ENCODE data around the gene TMEM236. TPM values are rescaled to one million over a fixed set of nuclear protein-coding genes. Genes with fewer than 3 reads are reported as not detected.
"Not testable (repeated sequence)": the region's sequence is repeated elsewhere in the genome, so short reads cannot be mapped to it uniquely, and the experiment has no call there.

The TMEM236 gene, protein sequence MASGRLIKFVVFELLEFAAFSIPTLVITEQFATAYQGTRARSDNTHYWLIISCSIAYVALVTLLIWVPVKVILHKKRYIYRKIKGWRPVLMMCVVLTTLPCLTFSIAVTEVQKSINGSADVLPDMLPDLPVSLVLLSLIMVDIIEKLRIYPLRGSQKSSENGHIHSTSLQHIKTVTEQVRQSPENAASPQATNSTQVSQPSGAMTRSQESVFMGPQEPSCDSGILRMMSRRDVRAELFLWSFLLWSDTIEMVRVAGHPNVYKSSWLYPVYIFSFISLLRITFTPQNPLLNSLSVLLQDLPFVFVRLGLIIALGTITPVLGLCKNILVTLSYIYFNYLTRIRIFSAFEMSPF
- under 1 TPM; 0.04 to 0.24 (median 0.09) TPM for total RNA-seq

DNA sequence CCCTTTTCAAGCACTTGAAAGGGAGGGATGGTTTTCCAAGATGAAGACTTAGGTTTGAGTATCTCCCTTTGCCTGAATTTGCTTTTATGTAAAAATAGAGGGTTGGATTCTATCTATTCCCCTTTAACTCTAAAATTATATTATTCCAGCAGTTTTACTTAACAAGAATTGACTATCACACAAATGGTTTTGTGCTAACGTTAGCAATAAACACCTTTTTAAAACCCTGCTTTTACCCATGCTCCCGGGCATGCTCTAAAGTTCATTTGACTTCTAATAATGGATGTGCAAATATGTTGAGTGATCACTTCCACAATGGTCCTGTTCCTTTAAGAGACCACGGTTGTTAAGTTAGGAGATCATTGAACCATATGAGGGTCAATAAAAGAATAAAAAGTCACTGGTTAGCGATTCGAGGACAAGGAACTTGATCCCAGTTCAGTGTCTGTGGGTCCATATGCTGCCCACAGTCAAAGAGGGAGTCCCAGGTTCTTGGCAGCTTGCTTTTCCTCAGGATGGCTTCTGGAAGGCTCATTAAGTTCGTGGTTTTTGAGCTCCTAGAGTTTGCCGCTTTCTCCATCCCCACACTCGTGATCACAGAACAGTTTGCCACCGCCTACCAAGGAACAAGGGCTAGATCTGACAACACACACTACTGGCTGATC lies at the start of gene TMEM236:
TSS of gene TMEM236 (plus strand) at position 421 of the 665 bp plus-strand sequence. CDS start at position 516, 95 bp downstream.
- no peak within 1 kb of the TSS for H3K4me3 ChIP-seq
- no peak for ATAC-seq (replicated peaks in 6 of 8)
- H3K4me1 ChIP-seq (replicated peaks in 1 of 2): no peaks in the 10 kb centered on the region
- in situ Hi-C loops (cut with MboI; ENCODE audit: low pct_unique_long_range_greater_than_20kb in 2 of 9, low sequenced_read_pairs in 9 of 9, unreplicated experiment in 9 of 9): no loop called here
- H3K27ac ChIP-seq: no peak within 1 kb of the TSS
- WGBS, 10 experiments: 29 to 85% (median 60%) methylated on average over 4 to 9 of the region's 9 CpGs

DNA sequence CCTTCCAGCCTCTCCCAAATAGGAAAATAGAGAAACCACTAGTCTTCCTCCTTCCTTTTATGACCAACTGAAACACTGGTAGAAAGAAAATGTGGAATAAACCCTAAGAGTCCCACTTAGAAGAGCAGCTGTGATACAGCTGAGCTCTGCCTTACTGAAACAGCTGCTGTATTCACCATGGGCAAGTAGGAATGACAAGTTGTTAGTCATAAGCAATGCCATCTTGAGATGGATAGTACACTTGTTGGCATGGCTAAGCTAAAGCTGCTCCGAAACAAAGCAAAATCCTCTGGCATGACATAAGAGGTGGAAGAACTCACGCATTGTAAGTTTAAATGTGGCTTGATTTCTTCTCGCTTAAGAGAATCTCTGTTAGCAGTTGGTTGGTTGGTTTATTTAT lies 48.3 kb upstream of the TMEM236 start:
- Histone ChIP-seq H3K27ac (no peak overlapping the region), H3K4me1 (replicated peaks in 1 of 2) (no peaks in the 10 kb centered on the region), H3K4me3 (no peak overlapping the region)
- in situ Hi-C loops (cut with MboI; ENCODE audit: low pct_unique_long_range_greater_than_20kb in 2 of 9, low sequenced_read_pairs in 9 of 9, unreplicated experiment in 9 of 9): no loop called here
- WGBS, 10 experiments: 80 to 100% (median 96%) methylated on average over 1 to 3 of the region's 3 CpGs; no CpG with 5 or more reads in 4 of the 10 experiments
- no peak for ATAC-seq (replicated peaks in 6 of 8)

DNA sequence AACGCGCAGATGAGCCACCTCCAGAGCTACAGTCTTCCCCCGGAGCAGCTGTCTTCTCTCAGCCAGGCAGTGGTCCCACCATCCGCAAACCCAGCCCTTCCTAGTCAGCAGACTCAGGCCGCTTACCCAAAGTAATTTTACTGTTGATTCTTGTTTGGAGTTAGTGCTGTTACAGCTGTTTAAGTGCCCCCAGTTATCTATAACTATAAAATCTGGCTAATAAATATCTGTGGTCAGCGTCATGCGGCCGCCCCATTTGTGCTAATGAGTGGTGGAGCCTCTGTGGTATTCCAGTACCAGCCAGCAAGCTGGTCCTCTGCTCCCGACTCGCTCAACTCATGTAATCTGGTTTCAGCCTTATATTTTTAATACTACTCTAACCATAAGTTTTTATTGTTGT lies 43.2 kb upstream of the TMEM236 start:
- no peak overlapping the region for H3K4me3 ChIP-seq
- H3K27ac ChIP-seq: no peak overlapping the region
- in situ Hi-C loops (cut with MboI; ENCODE audit: low pct_unique_long_range_greater_than_20kb in 2 of 9, low sequenced_read_pairs in 9 of 9, unreplicated experiment in 9 of 9): no loop called here
- H3K4me1 ChIP-seq (replicated peaks in 1 of 2): peaks cover 3 to 5% of the 10 kb centered on the region in 2 donors
- 84 to 100% (median 95%) methylated on average over 2 to 7 of the region's 10 CpGs; no CpG with 5 or more reads in 1 of the 10 experiments for WGBS, 10 experiments
- no peak for ATAC-seq (replicated peaks in 6 of 8)

DNA sequence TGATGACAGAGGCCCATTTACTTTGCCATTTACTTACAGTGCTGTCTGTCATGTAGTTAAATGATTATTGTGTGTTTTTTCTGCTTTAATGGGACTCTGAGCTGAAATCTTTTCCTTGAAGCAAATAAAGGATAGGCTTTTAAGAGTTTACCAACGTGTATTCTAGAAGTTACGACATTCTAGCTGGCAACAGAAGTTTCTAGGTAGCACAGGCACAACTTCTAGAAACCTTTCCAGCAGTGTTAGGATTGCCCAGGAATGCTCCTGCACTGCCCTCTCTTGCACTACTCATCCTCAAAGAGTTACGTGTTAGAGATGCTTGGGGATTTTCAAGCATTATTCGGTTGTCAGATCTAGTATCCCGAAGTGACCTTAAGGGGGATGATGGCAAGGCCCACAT lies 42.5 kb upstream of the TMEM236 start:
- WGBS, 10 experiments: 75 to 97% (median 81%) methylated on average over 1 to 5 of the region's 5 CpGs; no CpG with 5 or more reads in 1 of the 10 experiments
- no peak overlapping the region for H3K27ac ChIP-seq
- H3K4me1 ChIP-seq (replicated peaks in 1 of 2): peaks cover 3 to 5% of the 10 kb centered on the region in 2 donors
- in situ Hi-C loops (cut with MboI; ENCODE audit: low pct_unique_long_range_greater_than_20kb in 2 of 9, low sequenced_read_pairs in 9 of 9, unreplicated experiment in 9 of 9): no loop called here
- no peak for ATAC-seq (replicated peaks in 6 of 8)
- H3K4me3 ChIP-seq: no peak overlapping the region

DNA sequence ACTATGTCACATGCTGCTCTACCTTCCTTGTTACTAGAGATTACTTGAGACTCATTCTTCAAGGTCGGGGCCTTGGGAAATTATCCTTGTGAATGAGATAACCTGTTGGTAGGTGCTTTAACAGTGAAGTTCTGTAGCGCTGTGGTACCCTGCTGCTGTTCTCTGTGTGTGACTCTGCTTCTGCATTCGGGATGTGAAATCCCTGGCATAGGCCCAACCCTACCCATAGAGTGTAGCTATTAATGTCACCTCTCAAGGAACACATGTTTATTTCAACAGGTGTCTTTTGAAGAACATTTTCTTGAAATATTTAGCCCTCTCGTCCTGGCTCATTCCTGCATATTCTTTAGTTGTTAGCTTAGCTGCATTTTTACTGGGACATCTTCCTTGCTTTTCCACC lies 41.8 kb upstream of the TMEM236 start:
- 80 to 100% (median 86%) methylated on average over 1 to 4 of the region's 4 CpGs; no CpG with 5 or more reads in 1 of the 10 experiments for WGBS, 10 experiments
- Histone ChIP-seq H3K4me3 (no peak overlapping the region), H3K4me1 (replicated peaks in 1 of 2) (peaks cover 3 to 5% of the 10 kb centered on the region in 2 donors), H3K27ac (no peak overlapping the region)
- ATAC-seq (replicated peaks in 6 of 8): no peak
- in situ Hi-C loops (cut with MboI; ENCODE audit: low pct_unique_long_range_greater_than_20kb in 2 of 9, low sequenced_read_pairs in 9 of 9, unreplicated experiment in 9 of 9): no loop called here

DNA sequence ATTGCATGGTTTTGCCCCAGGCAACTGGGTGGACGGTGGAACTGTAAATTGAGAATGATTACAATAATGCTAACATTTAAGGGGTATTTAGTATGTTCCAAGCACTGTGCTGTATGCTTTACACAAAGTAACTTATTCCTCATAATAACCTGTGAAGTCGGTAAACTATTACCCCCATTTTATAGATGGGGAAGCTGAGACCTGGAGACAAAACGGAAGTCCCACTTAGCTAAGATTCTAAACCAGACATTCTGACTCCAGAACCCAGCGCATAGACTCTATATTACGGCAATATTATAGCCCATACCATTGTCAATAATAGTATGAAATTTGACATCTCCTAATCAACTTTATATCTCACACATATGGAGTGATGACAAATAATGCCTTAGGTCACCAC lies 39.9 kb upstream of the TMEM236 start:
- Histone ChIP-seq H3K4me1 (replicated peaks in 1 of 2) (peaks cover 3 to 5% of the 10 kb centered on the region in 2 donors), H3K27ac (no peak overlapping the region), H3K4me3 (no peak overlapping the region)
- in situ Hi-C loops (cut with MboI; ENCODE audit: low pct_unique_long_range_greater_than_20kb in 2 of 9, low sequenced_read_pairs in 9 of 9, unreplicated experiment in 9 of 9): no loop called here
- 65 to 100% (median 96%) methylated on average over 1 to 5 of the region's 5 CpGs; no CpG with 5 or more reads in 2 of the 10 experiments for WGBS, 10 experiments
- peak in 2 of 8 experiments; percentile 21 to 26 for ATAC-seq (replicated peaks in 6 of 8)

DNA sequence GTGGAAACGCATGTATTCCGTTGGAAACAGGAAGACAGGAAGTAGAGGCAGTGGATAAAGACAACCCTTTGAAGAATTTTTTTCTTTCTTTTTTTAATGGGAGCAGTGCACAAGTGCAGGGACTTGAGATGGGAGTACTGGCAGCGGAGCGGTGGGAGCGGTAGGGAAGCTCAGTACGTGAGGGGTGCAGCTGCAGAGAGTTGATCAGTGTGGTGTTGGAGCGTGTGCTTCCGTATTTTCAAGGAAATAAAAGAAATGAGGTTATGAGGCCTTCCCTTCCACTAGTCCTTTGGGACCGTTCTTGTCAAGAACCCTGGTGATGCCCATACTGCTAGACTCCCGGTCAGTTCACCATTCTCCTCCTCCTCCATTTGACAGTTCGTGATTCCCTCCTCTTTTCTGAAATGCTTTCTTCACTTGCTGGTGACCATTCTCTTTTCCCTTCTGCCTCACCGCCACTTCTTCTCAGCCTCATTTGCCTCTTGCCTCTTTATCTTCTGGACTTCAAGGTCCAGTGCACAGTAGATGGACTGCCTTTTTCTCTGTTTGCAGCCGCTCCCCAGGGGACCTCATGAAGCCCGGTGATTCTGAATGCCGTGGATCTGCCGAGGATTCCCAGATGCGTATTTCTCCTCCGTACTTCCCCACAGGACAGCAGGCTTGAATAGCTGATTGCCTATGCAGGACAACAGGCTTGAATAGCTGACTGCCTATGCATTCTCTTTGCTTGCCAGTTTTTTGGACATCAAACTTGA lies 39.1 kb upstream of the TMEM236 start:
- WGBS, 10 experiments: 3 to 98% (median 48%) methylated on average over 1 to 16 of the region's 18 CpGs
- Histone ChIP-seq H3K4me3 (peak overlapping the region; percentile 36 to 53 (median 43)), H3K27ac (peak overlapping the region; percentile 42 to 68), H3K4me1 (replicated peaks in 1 of 2) (peaks cover 3 to 5% of the 10 kb centered on the region in 2 donors)
- in situ Hi-C loops (cut with MboI; ENCODE audit: low pct_unique_long_range_greater_than_20kb in 2 of 9, low sequenced_read_pairs in 9 of 9, unreplicated experiment in 9 of 9): no loop called here
- peak in 5 of 8 experiments; percentile 90 to 97 (median 96) for ATAC-seq (replicated peaks in 6 of 8)

DNA sequence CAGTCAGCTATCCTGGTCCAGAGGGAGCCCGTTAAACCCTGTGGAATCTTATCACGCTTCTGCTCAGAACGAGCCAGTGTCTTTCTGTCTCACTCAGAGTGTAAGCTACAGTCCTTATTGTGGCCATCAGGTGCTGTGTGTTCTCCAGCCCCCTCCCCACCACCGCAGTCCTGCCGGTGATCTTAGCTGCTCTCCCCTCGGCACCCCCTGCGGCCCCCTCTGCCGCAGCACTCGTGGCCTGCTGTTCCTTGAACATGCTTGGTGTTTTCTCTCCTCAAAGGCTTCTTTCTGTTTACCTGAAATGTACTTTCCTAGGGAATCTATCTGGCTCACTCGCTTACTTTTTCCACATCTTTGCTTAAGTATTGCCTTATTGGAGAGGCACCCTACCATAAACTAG lies 38.2 kb upstream of the TMEM236 start:
- Histone ChIP-seq H3K27ac (no peak overlapping the region), H3K4me1 (replicated peaks in 1 of 2) (peaks cover 3 to 5% of the 10 kb centered on the region in 2 donors), H3K4me3 (no peak overlapping the region)
- WGBS, 10 experiments: 78 to 100% (median 100%) methylated on average over 1 to 3 of the region's 10 CpGs; no CpG with 5 or more reads in 1 of the 10 experiments
- in situ Hi-C loops (cut with MboI; ENCODE audit: low pct_unique_long_range_greater_than_20kb in 2 of 9, low sequenced_read_pairs in 9 of 9, unreplicated experiment in 9 of 9): no loop called here
- ATAC-seq (replicated peaks in 6 of 8): no peak

DNA sequence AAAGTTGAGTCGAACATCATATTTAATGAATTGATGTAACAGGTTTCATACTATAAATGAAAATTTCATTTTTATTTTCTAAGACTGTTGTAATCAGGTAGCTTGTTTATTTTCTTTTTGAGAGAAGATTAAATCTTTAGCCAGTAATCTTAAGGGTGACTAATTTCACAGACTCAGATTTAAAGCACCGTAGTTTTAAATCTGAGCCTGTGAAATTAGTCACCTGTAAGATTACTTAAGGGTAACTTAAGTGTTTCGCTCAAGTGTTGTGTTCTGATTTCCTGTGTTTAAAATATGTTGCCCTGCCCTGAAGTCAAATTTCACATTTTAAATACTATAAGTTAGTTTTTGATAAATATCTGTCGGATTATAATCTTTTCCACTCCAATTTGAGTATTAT lies 35.8 kb upstream of the TMEM236 start:
- in situ Hi-C loops (cut with MboI; ENCODE audit: low pct_unique_long_range_greater_than_20kb in 2 of 9, low sequenced_read_pairs in 9 of 9, unreplicated experiment in 9 of 9): no loop called here
- no peak for ATAC-seq (replicated peaks in 6 of 8)
- 80 to 100% (median 98%) methylated on average over 3 to 4 of the region's 4 CpGs; no CpG with 5 or more reads in 1 of the 10 experiments for WGBS, 10 experiments
- no peak overlapping the region for H3K27ac ChIP-seq
- no peak overlapping the region for H3K4me3 ChIP-seq
- peaks cover 3 to 5% of the 10 kb centered on the region in 2 donors for H3K4me1 ChIP-seq (replicated peaks in 1 of 2)

DNA sequence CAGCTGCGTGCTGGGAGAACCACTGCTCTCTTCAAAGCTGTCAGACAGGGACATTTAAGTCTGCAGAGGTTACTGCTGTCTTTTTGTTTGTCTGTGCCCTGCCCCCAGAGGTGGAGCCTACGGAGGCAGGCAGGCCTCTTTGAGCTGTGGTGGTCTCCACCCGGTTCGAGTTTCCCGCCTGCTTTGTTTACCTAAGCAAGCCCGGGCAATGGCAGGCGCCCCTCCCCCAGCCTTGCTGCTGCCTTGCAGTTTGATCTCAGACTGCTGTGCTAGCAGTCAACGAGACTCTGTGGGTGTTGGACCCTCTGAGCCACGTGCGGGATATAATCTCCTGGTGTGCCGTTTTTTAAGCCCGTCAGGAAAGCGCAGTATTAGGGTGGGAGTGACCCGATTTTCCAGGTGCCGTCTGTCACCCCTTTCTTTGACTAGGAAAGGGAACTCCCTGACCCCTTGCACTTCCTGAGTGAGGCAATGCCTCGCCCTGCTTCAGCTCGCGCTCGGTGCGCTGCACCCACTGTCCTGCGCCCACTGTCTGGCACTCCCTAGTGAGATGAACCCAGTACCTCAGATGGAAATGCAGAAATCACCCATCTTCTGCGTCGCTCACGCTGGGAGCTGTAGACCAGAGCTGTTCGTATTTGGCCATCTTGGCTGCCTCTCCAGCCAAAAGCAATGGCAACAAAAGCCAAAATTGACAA lies 29.5 kb upstream of the TMEM236 start:
- H3K4me3 ChIP-seq; in situ Hi-C loops (cut with MboI; ENCODE audit: low pct_unique_long_range_greater_than_20kb in 2 of 9, low sequenced_read_pairs in 9 of 9, unreplicated experiment in 9 of 9); ATAC-seq (replicated peaks in 6 of 8); H3K4me1 ChIP-seq (replicated peaks in 1 of 2); H3K27ac ChIP-seq: not testable (repeated sequence)
- WGBS, 10 experiments: 73 to 100% (median 96%) methylated on average over 3 to 13 of the region's 25 CpGs; no CpG with 5 or more reads in 5 of the 10 experiments

DNA sequence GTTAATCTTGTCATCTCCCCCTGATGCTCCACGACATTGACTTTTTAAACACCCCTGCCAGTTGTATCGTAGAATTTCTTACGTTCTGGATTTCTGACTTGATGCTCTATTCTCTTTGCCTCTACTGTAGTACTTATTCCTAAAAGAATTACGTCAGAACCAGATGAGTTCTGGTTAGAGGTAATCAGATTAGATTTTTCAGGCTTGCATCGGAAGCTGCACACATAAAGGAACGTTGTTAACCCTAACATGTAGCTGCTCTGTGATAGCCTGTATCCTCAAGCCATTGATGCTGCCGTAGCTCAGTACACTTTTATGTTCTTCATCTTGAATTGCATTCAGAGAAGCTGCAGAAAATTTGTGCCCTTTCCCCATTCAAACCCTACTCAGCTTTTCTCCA lies 26.3 kb upstream of the TMEM236 start:
- WGBS, 10 experiments: 63 to 100% (median 84%) methylated on average over 2 to 7 of the region's 7 CpGs; no CpG with 5 or more reads in 1 of the 10 experiments
- in situ Hi-C loops (cut with MboI; ENCODE audit: low pct_unique_long_range_greater_than_20kb in 2 of 9, low sequenced_read_pairs in 9 of 9, unreplicated experiment in 9 of 9): loop anchor here in 2 of 9 experiments (25.0 kb wide), 1 partner anchor 113 kb away; the partner anchor contains the start of gene HACD1 (in 2 of the 2)
- Histone ChIP-seq H3K4me1 (replicated peaks in 1 of 2) (no peaks in the 10 kb centered on the region), H3K4me3 (no peak overlapping the region), H3K27ac (no peak overlapping the region)
- peak in 1 of 8 experiments; percentile 20 for ATAC-seq (replicated peaks in 6 of 8)

DNA sequence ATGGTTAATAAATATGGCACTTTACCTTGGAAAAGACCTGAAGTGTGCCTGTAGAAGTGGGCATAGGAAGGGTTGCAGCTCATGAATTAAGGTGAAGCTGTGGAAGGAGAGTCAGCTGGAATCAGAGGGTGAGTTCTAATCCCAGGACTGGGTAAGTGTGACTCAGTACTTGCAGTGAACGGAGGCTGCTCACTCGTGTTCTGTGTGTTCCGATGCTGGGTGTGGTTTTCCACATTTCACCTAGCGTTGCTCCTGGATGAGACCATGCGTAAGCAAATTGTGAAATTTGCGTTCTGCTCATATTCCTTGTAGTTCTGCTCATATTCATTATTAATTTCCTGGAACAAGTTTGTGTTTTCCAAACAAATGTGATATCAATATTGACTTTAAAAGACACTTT lies 22.4 kb upstream of the TMEM236 start:
- WGBS, 10 experiments: 55 to 100% (median 95%) methylated on average over 1 to 6 of the region's 6 CpGs; no CpG with 5 or more reads in 1 of the 10 experiments
- H3K27ac ChIP-seq: no peak overlapping the region
- ATAC-seq (replicated peaks in 6 of 8): peak in 1 of 8 experiments; percentile 55
- in situ Hi-C loops (cut with MboI; ENCODE audit: low pct_unique_long_range_greater_than_20kb in 2 of 9, low sequenced_read_pairs in 9 of 9, unreplicated experiment in 9 of 9): loop anchor here in 3 of 9 experiments (10.0 to 25.0 kb wide), 2 partner anchors 115 to 117 kb away; partner anchors contain the start of gene HACD1 (in 3 of the 3)
- no peaks in the 10 kb centered on the region for H3K4me1 ChIP-seq (replicated peaks in 1 of 2)
- H3K4me3 ChIP-seq: no peak overlapping the region

Data from motor neuron (in vitro differentiated cells).